GM18498 (cell line): ENCODE data around the gene LCE4A.

Experiments used
- ATAC-seq: cut with Tn5 transposase; IDR thresholded peaks from one replicate; pipeline ENCODE4 v1.9.1; 2021; ENCODE audit warnings: mild to moderate bottlenecking, moderate library complexity; ENCODE audit not compliant: unreplicated experiment

LCE4A gene

DNA sequence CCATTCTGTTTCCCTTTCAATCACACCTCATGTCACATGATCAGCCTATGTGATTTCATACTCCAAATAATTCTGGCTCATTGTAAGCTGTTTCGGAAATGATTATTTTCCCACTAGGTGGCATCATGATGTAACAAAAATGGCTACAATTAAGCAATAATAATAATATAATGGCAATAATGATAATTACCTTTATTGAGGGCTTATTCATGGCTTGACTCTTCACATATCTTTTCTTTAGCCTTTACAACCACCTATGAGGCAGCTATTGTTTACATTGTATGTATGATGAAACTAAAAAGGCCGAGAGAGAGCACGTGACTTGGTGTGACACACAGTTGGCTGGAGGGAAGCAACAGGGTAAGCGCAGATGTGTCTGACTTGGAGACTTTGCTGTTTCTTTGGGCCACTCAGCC lies 37.3 kb downstream of the LCE4A start:
- no peak for ATAC-seq

DNA sequence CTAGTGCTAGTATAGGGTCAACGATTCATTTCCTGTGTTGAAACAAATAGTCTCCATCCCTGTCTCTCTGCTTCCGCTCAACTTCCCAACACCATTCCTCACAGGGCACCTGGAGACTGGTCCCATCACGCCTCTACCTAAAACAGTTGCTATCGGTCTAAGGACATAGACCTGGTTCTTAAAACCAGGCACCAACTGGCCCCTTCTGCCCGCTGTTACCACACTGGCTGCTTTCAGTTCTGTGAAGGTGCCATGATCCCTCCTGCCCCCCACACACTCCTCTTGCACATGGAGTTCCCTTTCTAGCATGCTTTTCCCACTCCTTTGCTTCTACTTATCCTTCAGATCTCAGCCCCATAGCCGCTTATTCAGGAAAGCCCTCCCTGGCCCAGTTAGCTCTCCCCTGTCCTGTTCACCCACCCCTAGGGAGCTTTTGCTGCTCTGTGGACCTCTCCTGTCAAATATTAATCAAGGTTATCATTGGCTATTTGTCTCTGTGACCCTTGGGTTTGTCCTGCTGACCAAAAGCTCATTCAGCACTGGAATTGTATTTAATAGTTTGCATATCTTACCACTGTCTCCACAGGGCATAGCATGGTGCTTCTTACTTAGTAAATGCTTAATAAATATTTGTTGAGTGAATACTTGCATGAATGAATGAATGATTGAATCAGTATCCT lies 37.9 kb downstream of the LCE4A start:
- ATAC-seq, result no peak

- ATAC-seq, result no peak
Observed at GRCh38 chr1:152747831-152748230, 39.9 kb downstream of the LCE4A start.

DNA sequence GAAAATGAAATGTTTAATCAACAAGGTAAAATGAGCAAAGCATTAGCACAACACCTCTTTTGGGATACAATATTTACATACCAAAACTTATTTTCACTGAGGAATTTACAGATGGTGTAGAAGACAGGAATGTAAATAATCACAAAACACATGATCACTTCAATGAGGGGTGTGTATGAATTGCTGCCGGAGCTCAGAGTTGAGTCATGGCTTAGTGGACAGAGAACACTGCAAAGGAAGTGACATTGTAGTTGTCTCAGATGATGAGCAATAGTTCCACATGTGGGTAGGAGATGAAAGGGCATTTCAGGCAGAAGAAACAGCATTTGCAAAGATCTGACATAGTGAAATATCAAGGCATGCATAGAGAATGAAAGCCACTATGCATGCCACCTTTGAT lies 44.3 kb downstream of the LCE4A start:
- no peak for ATAC-seq

DNA sequence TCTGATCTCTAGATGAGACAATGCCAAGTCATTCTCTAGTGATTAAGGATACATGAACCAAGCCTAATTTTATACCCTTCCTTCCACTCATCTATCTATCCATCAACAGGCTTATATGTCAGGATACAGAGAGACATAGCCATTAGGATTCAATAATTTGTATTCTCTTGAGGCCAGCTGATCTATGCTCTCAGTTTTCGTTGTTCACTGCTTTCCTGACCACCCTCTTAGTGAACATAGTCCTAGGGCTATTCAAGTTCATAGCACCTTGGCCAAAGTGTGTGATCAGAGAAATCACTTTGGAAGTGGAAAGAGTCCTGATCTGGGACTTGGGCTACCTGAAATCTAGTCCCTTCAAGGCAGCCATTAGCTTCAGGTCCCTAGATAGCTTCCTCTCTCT lies 45.6 kb downstream of the LCE4A start:
- no peak for ATAC-seq

- ATAC-seq, result no peak
Observed at GRCh38 chr1:152756872-152757271, 48.9 kb downstream of the LCE4A start.

GRCh38 chr1:152757747-152758146 lies 49.8 kb downstream of the LCE4A start, which contains the start of gene KPRP:
TSS of gene KPRP (plus strand) at chr1:152758025. CDS start at chr1:152759589, 1,564 bp downstream.
- ATAC-seq, result no peak

DNA sequence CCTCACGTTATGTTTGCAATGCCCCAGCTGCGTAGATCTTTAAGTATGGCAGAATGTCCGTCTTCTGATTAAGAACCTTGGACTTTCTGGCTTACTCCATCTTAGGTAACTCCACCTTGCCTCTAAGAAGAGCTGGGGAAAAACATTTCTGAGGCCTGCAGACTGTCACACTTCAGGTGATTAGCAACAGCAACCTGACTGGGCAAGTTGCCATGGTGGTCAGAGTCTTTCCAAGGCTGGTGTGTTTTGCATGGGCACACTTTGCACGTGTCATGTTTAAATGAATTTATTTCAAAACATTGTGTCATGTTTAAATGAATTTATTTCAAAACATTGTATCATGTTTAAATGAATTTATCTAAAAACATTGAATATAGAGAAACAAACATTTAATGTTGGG lies 50.7 kb downstream of the LCE4A start:
- ATAC-seq, result no peak
